MV-4-11 (cell line): ENCODE measurements around the gene C11orf58.

Source experiments
- DNase-seq: peaks from one replicate; lab custom pipeline; 2025; lab: John Stamatoyannopoulos, UW

Gene C11orf58

DNA sequence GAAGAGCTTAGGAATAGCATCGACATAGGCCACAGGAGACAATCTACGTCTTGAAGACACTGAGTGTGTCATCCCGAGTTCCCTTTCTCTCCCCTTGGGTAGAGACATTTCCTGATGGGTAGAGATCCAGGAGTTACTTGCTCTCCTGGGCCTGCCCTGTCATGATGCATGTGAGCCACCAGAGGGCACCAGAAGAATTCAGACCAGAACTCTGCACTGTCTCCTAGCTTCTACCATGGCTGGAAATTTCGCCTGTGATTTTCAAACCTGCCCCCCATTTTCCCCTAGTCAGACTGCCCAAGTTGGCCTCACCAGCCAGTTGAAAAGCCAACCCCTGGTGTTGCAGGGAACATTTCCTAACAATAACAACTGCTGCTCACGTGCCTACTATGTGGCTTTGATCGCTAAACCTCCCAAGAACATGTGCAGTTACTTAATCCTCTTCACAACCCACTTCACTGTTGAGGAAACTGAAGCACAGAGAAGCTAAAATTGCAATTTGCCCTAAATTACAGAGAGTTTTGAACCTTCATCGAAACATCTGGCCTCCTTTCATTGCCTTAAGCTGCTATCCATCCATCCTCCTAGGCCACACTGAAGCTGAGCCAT lies 47.2 kb downstream of the C11orf58 start:
- peak; percentile 81 for DNase-seq

DNA sequence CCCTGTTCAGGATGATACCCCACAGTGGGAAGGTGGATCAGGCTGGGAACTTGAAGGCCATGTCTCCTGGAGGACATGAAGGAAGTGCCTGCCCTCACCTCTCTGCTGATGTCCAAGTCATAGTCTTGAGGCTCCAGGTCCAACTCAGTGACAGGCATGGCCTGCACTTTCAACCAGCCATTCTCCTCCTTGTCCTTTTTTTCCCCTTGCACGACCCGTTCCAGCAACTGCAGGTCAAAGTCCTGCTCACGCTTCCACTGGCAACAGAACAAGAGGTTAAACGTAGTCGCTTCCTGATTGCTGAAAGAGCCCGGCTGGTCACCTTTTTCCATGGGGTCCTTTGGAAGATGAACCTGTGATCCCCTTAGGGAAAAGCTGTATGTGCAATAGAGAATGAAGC lies 47.7 kb downstream of the C11orf58 start:
- DNase-seq = no peak

DNA sequence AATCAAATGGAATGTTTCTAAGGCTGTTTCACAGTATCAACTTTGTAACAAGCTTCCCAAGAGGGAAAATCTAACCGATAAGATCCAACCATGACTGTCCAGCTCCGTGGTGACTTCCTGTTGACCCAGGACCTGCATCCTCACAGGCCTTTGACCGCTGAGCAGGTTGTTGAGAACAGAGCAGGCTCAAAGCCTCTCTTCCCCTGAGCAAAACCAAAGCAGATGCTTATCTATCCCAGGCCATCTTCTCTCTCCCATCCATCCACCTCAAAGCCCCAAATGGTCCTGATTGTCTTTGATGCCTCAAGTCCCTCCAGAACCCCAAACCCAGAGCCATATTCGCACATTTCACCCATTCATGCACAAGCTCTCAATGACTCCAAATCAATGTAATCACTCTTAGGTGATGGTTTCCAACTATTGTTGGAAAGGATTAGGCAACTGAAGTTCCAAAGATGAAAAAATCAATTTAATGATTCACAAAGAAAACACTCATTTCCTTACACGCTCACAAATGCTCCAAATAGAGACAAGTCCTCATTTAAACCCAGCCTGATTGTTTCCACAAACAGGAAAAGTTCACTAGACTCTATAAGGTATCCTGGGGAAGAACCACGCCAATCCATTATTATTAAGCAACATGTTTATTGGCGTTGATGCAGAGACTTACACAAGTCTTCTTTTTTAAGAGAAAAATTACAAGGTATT lies 48.7 kb downstream of the C11orf58 start:
- no peak for DNase-seq

DNA sequence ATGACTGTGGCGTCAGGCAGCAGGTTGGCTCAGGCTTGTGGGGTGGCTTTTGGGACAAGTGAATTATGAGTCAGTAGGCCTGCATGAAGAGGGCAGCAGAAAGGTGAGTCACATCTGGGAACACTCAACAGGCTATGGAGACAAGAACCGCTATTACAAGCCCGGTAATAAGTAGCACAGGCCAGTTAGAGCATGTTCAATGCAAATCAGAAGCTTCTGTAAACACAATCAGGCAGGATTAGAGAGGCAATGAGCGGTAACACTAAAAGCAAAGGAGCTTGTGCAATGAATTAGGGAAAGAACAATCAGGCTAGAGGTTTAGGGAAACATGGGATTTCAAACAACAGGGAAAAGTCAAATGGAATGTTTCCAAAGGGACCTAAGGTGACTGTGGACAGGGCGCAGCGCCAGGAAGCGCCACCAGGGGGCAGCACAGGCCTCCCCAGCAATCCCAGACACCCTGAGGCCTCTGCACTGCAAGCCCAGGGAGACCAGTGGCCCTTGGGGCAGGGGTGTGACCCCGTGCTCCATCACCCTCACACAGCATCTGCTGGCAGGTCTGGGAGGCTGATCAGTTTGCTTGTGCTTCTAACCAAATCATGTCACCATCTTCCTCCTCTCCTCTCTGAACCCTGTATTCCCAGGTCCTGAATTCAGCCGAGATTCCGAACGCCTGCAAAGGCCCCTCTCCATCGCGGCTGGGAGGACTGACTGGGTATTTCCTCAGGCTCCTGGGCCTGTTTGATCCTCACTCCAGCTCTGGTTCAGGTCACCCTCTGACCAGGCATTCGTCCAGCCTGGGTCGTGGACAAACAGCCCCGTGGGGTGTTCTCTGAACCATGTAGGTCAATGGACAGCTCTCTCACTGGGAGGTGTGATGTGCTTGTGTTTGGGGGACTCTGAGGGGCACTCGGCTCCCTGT lies 50.0 kb downstream of the C11orf58 start:
- DNase-seq = peak; percentile 66

DNA sequence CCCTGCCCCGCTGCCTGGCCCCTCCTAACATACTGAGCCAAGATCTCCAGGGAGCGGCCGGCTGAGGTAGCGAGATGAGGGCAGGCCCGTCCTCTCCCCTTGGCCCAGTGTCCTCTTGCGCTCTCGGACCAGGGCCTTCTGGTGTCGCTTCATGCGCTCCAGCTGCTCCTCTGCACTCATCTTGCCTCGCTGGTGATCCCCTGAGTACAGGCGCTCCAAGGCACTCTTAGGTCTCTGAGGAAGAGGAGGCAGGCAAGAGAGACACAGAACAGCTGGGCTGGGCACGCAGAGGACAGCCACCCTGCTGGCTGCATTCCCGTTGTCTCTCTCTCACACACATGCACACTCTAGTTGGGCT lies 50.6 kb downstream of the C11orf58 start:
- no peak for DNase-seq

DNA sequence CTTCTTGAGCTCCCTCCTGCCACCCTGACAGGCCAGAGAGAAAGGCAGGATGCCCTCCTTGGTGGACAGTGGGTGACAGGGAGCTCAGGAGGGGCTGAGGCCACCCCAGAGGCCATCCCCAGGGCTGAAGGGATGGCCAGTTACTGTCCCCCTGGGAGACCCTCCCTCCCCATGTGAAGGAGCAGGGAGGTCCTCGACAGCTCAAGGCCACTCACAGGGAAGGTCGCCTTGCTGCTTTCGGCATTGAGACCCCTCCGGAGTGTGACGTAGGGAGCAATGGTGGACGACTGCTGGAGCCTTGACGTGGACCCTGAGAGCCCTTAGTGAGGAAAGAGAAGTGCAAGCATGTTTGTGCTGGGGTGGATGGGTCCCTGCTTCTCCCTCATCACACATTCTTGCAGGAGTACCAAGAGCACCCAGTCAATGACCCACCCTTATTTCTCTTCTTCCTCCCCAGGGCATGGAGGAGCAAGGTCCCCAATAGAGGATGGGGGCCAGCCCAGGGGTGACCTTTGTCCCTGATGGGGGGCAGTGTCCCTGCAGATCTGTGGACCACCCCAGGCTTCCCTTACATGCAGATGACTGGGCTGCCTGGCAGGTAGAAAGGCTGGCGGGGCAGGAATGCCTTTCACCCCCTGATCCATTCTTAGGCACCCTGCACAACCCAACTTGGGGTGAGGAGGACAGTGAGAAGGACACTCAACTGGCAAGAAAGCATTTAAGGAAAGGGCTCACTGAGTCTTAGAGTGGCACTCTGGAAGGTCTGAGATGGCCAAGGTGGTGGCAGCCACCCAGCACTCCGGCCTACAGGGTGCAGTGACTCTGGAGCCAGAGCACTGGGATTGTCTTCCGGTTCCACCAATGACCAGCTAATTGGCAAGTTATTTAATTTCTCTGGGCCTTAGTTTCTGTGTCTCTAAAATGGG lies 51.4 kb downstream of the C11orf58 start:
- DNase-seq = no peak

DNA sequence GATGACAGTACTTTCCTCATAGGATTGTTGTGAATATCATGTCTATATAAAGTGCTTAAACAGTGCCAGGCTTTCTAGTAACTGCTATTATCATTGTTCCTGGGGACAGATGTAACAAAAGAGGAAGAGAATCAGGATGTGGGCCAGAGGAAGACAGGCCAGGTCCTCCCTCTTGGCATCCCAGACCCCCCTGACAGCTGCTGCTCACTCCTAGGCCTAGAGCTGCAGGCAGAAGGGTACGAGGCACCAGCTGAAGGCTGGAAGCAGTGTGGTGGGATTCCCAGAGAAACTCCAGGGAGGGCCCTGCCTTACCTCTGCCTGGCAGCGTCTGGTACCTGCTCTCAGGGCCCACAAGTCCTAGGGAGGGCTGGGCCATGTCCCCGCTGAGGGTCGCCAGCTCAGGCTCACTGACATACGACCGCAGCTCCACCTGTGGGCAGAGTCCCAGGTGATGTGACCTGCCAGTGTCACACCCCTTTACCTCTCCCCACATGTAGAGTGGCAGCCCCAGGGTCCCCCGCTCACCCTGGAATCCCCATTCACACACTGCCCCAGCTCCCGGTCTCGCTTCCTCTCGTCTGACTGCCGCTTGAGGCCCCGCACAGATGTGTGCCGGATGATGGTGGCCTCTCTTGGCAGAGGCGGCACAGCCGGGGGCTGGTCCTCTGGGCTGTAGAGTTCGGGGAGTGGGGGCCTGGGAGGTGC lies 52.2 kb downstream of the C11orf58 start:
- peak; percentile 76 for DNase-seq

DNA sequence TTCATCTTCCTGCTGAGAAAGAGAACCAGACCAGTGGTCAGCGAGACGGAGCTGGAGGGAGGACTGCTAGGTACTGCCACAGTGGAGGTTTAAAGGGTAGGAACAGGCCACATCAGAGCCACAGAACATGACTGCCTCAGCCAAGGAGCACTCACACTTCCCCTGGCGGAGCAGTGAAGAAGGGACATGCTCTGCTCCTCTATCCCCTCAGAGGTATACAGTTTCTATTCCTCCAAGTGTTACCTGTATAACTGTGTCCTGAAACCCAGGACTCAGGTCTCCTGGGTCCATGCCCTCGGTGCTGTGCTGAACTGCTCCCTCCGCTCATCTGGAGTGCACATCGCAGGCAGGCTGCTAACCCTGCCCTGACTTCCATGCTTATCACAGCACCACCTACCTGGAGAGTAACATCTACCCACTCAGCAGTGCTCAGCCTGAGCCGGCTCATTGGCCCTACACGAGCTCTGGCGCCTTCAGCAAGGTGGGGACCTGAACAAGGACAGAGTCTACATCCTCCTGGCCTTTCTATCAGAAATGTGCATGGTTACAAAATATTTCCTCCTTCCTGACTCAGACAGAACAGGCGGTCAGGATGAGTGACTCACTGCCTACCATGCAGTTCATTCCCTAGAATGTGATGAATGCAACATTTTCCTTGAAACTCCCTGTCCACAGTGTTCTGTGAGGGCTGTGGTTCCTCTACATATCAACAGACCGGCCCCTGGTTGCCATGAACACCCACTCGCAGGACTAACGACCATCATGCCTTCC lies 52.9 kb downstream of the C11orf58 start:
- DNase-seq = peak; percentile 89

DNA sequence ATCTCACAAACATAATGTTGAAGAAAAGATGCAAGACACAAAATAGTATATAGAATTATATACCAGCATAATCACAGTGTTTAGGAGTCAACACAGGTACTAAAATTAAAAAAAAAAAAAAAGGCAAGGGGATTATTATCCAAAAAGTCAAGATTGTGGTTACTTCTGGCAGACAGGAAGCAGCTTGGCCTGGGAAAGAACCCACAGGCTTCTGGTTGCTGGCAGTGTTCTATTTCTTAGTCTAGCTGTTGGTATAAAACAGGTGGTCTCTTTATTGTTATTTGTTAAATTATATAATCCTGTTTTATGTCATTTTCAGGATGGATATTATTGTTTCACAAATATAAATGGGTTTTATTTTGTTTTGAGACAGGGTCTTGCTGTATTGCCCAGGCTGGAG lies 54.0 kb downstream of the C11orf58 start:
- DNase-seq = peak; percentile 50

DNA sequence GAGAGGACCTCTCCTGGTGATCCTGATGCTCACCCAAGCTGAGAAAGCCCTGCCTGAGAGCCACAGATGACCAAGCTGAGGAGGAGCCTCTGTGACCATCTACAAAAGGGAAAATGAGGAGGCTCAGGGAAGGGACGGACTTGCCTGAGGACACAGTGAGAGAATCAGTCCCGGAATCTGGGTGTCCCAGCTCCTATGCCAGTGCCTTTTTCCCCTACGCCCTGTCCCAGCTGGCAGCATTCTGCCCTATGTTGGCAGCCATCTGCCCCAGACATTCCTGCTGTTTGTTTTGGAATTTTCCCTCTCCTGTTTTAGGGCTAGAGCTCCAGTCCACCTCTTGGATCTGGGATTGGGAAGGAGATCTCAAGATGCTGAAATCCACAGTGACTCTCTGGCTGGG lies 54.6 kb downstream of the C11orf58 start:
- no peak for DNase-seq

DNA sequence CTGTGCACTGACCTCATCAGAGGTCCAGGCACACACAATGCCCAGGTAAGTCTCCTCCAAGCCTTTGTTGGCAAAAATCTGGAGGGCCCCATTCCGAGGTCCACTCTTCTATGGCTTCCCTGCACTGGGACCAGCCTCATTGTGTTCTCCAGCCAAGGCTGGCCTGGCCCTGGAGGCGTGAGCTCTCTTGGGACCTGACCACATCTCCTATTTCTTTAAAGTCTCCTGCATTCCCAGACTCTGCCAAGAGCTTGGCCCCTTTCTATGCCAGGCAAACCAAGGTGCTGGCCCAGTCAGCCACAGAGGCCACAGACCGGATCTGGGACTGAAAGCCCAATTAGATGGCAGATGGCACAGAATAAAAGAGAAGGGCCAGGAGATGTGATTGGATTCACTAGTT lies 55.1 kb downstream of the C11orf58 start:
- no peak for DNase-seq

DNA sequence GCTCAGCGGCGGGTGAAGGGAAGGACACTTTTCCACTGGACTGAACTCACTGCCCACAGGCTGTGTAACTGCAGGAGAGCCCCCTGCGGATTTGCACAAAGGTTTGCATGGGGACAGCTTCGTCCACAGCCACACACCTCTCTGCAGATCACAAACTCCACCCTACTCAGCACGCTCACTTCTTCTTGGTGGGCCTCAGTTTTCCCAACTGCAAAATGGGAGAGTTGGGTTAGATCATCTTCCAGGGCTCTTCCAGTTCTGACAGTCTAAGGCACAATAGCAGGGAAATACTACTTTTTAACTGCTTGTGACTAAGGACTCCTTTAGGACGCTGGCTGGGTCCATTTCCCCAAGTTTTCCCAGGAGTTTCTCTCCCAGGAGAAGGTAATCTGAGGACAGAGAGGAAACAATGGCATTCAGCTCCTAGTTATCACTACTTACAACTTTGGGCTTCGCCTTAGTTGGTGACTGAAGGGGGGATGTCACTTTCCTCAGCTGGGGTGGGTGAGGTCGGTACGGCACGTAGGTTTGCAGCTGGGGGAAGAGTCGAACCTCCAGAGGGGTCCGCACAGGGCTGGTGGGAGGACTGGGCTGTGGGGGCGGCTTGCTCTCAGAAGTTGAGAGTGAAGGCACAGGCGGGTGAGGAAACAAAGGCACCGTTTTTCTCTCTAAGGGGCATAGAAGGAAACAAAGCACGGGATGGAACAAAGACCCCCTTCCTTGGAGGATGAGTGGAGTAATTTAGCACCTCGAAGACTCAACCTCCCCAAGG lies 55.8 kb downstream of the C11orf58 start:
- DNase-seq = no peak

DNA sequence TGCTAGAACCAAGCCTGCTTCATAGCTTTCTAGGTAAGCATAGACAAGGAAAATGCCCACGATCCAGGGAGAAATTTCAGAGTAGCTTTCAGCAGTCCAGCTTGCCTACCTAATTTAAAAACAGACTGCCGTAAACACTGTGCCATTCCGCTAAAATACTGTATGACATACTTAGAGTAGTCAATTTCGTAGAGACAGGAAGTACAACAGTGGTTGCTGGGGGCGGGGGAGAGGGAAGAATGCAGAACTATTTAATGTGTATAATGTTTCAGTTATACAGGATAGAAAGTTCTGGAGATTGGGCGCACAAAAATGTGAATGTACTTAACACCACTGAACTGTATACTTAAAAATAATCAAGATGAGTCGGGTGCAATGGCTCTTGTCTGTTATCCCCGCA lies 56.7 kb downstream of the C11orf58 start:
- peak; percentile 78 for DNase-seq

DNA sequence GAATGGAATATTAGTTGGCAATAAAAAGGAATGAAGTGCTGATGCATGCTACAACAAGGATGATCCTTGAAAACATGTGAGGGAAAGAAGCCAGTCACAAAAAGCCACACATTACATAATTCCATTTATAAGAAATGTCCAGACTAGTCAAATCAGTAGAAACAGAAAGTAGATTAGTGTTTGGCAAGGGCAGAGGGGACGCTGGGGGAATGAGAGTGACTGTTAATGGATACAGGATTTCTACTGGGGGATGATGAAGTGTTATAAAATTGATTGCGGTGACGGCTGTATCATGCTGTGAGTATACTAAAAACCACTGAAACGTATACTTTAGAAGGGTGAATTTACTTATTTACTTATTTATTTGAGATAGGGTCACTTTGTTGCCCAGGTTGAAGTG lies 57.9 kb downstream of the C11orf58 start:
- peak; percentile 17 for DNase-seq

DNA sequence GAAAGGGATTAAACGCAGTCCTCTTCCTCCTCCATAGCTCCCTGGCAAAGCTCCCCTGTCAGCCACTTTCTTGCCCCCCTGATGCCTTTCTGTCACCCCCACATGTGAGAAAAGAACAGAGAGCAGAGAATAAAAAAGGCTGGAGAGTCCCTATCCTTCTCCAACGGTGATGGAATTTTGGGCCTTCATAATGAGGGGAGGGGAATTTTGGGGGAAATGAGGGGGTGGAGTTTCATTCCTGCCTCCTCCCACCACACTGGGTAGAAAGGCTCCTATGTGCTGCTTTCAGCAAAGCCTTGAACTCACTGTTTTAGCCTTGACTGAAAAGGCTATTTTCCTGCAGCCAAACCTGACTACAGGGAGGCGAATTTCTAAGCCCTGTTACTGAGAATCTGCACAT lies 59.3 kb downstream of the C11orf58 start:
- no peak for DNase-seq

DNA sequence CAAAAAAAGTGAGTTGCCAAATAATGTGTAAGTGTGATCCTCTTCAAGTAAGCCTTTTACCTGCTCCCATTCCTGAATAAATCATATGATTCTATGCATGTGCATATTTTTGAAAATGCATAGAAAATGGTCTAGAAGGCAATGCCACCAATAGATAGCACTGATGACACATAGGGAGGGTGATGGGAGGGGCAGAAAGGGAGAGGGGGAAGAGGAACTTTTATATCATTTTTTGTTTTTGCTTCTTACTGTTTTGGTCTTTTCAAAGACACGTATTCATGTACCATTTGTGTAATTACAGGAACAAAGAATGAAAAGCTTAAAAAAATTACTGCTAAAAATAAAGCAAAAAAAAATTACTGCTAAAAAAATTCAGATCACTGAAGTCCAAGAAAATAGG lies 60.8 kb downstream of the C11orf58 start:
- no peak for DNase-seq

DNA sequence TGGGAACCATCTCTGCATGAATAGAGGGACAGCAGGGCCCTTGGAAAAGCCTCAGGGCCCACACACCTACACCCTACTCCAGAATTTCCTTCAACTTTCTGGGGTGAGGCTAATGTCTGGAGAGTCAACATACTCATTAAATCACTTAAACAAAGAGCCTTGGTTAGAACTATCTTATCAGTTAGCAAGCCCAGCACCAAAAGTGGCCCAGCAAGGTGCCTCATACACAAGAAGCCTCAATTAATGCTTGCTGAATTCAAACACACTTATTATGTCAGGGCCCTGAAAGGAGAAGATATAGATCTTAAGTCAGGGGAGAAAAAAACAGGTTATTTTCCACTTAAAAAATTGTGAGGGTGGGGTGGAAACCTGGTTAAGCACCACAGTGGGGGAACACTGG lies 61.4 kb downstream of the C11orf58 start:
- DNase-seq = no peak

DNA sequence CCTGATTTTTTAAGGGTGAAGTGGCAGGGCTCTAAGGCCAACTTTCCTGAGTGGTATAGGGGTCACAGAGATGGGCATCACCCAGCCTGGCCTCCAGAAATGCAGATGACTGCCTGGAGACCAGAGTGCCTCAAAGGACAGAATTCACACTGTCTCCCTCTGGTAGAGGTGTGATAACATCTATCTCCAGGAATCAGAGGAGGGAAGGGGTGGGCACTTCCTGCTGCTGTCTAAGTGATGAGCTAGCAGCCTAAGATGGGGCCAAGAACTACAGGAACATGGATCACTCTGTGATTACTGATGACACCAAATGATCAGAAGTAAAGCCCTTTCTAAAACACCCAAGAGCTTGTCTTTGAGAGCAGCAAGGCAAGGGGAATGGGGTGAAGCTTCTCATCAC lies 61.9 kb downstream of the C11orf58 start:
- DNase-seq = no peak

DNA sequence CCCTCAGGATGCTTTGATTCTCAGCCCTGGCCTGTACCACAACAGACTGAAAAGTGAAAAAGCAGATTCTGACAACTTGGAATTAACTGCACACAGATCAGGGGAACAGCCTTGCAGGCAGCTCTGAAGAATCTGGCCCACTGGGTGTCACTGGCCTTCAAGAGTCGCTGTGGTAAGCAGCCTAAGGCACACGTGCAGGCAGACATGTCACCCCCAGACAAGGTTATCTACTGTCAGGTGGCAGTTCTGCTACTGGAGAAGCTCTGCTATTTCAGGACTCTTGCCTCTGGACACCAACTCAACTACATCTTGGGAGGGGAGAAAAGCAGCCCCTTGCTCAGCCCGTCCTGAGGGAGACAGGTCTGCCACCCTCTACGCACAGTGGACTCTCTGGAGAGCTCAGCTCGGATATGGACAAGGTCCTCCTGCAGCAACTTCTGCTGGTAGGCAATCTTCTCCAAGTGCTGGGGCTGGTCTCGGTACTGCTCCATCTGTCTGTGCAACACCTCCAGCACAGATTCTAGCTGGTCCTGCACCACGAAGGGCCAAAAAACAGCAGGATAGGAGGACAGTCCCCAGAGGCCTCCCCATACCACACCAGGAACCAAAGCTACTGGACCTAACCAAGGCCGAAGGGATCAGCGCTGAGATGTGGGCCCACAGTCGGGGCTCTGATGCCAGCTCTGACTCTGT lies 63.0 kb downstream of the C11orf58 start:
- DNase-seq = no peak
